GM06990 (cell line): ENCODE data around the gene ARHGDIA.

Source experiments
- DNase-seq: peaks from one replicate; pipeline ENCODE4 v3.0.0-alpha.2; 2011; ENCODE audit not compliant: insufficient read length; ENCODE audit errors: extremely low read depth
- H3K27me3 ChIP-seq: replicated peaks from 2 replicates; pipeline ENCODE4 v1.6.0; 2011; ENCODE audit warnings: low read length; ENCODE audit not compliant: control insufficient read depth, insufficient read depth
- H3K36me3 ChIP-seq: 2 replicates; pipeline ENCODE4 v1.5.1; 2011; ENCODE audit warnings: low read length; ENCODE audit not compliant: control insufficient read depth, insufficient read depth
- H3K4me3 ChIP-seq: replicated peaks from 2 replicates; pipeline ENCODE4 v1.5.1; 2011; ENCODE audit warnings: low read depth, mild to moderate bottlenecking, control low read depth, low read length
- CTCF ChIP-seq: IDR thresholded peaks from 2 replicates; pipeline ENCODE4 v1.5.1; 2011; ENCODE audit warnings: low read length, control low read depth, mild to moderate bottlenecking, inconsistent platforms; ENCODE audit not compliant: insufficient read depth, poor library complexity, severe bottlenecking

Gene ARHGDIA

GRCh38 chr17:81885454-81885853, 14.3 kb upstream of the ARHGDIA start:
- no peak for DNase-seq
- Histone ChIP-seq H3K36me3 (peaks cover 45% of the 10 kb centered on the region), H3K27me3 (no peaks in the 10 kb centered on the region), H3K4me3 (no peak overlapping the region)
- TF ChIP-seq CTCF = no peak

DNA sequence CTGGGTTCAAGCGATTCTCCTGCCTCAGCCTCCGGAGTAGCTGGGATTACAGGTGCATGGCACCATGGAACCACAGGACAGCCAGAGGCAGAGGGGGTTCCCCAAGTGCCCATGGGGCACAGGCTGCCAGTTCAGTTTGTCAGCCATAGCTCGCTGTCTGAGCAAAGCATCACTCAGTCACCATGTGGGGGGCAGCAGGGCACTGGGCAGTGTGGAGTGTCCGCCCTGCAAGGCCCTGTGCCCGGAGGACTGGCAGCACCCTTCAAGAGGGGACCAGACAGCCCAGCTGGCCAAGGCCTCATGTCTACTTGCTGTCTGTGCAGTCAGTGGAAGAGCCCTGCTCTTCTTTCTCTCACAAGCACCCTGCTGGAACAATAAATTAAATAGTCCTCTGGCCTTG, 13.8 kb upstream of the ARHGDIA start:
- Histone ChIP-seq H3K36me3 (peaks cover 45% of the 10 kb centered on the region), H3K27me3 (no peaks in the 10 kb centered on the region), H3K4me3 (no peak overlapping the region)
- TF ChIP-seq CTCF = no peak
- DNase-seq = no peak

DNA sequence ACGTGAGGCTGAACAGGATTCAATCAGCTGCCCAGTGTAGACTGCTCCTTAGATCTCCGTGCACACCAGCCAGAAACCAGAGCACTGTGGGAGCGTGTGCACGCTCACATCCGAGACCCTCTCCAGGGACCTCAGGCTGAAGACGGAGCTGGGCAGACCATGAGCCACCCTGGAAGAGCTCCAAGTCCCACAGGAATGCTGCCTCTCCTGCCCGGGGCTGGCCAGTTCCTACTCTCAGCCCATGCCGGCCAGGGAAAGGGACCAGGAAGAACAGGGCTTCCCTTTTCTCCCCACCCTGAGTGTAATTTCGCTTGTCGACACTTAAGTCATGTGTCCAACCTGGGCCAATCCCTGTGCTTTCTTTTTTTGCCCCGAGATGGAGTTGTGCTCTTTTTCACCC, 13.4 kb upstream of the ARHGDIA start:
- no peak for DNase-seq
- Histone ChIP-seq H3K36me3 (peaks cover 42% of the 10 kb centered on the region), H3K27me3 (no peaks in the 10 kb centered on the region), H3K4me3 (no peak overlapping the region)
- TF ChIP-seq CTCF = no peak

- Histone ChIP-seq H3K36me3 (peaks cover 5% of the 10 kb centered on the region), H3K27me3 (no peaks in the 10 kb centered on the region), H3K4me3 (no peak overlapping the region)
- TF ChIP-seq CTCF = no peak
- no peak for DNase-seq
Measured at GRCh38 chr17:81879121-81879520, 8.0 kb upstream of the ARHGDIA start.

GRCh38 chr17:81878294-81878693, 7.2 kb upstream of the ARHGDIA start:
- no peak overlapping the region for H3K4me3 ChIP-seq
- H3K36me3 ChIP-seq = peaks cover 5% of the 10 kb centered on the region
- no peaks in the 10 kb centered on the region for H3K27me3 ChIP-seq
- TF ChIP-seq CTCF = no peak
- no peak for DNase-seq

DNA sequence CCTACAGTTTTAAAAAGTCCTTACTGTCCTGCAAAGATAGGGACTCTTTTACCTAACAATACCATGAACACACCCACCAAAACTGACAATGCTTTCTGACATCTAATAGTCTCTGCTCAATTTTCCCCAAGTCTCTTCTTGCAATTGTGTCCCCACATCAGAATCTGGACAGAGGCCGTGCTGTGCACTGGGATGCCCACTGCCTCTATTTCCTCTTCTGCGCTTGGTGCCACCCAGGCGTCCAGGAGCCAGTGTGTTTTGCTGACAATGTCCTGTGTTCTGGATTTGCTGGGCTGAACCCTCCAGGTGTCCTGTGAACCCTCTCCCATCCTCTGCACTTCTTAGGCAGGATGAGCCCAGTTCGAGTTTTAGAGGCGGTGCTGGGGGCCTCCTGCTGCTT, 6.4 kb upstream of the ARHGDIA start:
- H3K27me3 ChIP-seq = no peaks in the 10 kb centered on the region
- no peak overlapping the region for H3K4me3 ChIP-seq
- DNase-seq = no peak
- H3K36me3 ChIP-seq = peaks cover 5% of the 10 kb centered on the region
- TF ChIP-seq CTCF = no peak
